Measurements from ENCODE around the gene CCDC93. TPM values are rescaled to one million over a fixed set of nuclear protein-coding genes. Genes with fewer than 3 reads are reported as not detected.

The CCDC93 gene
- total and polyA plus RNA-seq, 4 donors: 36.7 to 64.8 (median 51.7) TPM

DNA sequence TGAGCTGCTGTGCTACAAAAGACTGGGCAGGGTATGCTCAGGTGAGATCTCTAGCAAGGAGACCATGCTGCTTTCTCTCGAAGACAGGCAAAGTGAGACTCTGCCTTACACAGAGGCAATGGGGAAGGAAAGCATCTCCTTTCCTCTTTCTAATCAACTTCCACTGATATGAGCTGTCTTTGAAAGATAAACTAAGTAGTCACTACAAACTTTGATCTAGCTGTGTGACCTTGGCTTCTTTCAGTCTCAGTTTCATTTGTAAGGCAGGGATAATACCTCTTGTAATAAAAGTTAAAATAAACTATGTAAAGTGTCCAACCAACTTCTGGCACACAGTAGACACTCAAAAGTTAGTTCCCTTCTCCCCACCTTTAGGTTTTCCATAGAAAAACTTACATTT is 7.5 kb downstream of the CCDC93 start:
- no peaks in the 10 kb centered on the region for H3K4me1 ChIP-seq (ENCODE audit: control insufficient read depth, insufficient read depth, low read length)
- no peak overlapping the region for H3K4me3 ChIP-seq (ENCODE audit: low read depth, low read length)
- no peak overlapping the region for H3K27ac ChIP-seq (ENCODE audit: low read depth, low read length)
- H3K27me3 ChIP-seq (ENCODE audit: control insufficient read depth, insufficient read depth, low read length): no peaks in the 10 kb centered on the region
- no peak for DNase-seq (ENCODE audit: low read depth in 4 of 6, low spot score in 6 of 6)
- 71% methylated on average over 1 of the region's 1 CpG for WGBS (ENCODE audit: insufficient coverage)
- H3K36me3 ChIP-seq (ENCODE audit: control insufficient read depth, insufficient read depth, low read length): peaks cover 17% of the 10 kb centered on the region
- no peaks in the 10 kb centered on the region for H3K9me3 ChIP-seq (ENCODE audit: control insufficient read depth, insufficient read depth, low read length)

DNA sequence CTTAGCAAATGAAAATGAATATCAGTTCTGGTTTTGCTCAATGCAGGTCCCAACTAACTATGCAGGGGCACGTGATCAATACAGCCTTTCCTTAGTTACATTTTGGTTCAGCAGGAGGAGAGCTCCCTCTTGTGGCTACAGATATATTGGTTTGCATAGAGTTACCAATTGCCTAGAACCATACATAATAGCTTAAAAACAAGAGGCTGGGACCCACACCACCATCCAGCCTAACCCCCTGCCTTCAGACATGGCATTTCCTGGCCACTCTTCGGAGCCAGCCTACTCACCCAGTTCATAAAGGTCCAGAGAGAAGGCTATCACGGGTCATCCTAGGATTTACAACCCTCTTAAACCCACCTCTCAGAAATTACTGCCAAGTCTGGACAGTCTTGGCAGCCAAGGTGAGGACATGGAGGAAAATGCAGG is 10.5 kb downstream of the CCDC93 start:
- Histone ChIP-seq H3K27me3 (ENCODE audit: control insufficient read depth, insufficient read depth, low read length) (no peaks in the 10 kb centered on the region), H3K36me3 (ENCODE audit: control insufficient read depth, insufficient read depth, low read length) (peaks cover 24% of the 10 kb centered on the region), H3K4me3 (ENCODE audit: low read depth, low read length) (no peak overlapping the region), H3K4me1 (ENCODE audit: control insufficient read depth, insufficient read depth, low read length) (no peaks in the 10 kb centered on the region), H3K9me3 (ENCODE audit: control insufficient read depth, insufficient read depth, low read length) (no peaks in the 10 kb centered on the region), H3K27ac (ENCODE audit: low read depth, low read length) (no peak overlapping the region)
- peak; percentile 47 to 95 (median 70) for DNase-seq (ENCODE audit: low read depth in 4 of 6, low spot score in 6 of 6)
- WGBS (ENCODE audit: insufficient coverage): 17% methylated on average over 1 of the region's 3 CpGs

DNA sequence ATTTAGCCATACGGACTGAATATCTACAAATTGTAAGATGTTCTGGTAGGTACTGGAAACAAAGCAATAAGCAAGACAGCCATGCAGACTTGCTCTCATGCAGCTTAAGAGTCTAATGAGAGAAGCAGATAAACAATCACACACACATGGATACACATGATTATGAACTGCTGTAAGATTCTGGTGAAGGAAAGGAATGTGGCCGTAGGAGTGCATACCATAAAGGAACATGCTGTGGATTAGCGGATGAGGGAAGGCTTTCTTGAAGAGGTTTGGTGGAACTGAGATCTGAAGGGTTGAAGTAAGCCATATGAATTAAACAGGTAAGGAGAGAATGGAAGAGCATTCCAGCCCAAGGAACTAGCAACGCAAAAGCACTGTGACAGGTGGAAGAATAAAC is 13.8 kb downstream of the CCDC93 start:
- H3K4me3 ChIP-seq (ENCODE audit: low read depth, low read length): no peak overlapping the region
- H3K9me3 ChIP-seq (ENCODE audit: control insufficient read depth, insufficient read depth, low read length): no peaks in the 10 kb centered on the region
- WGBS (ENCODE audit: insufficient coverage): 87% methylated on average over 3 of the region's 4 CpGs
- peaks cover 17% of the 10 kb centered on the region for H3K36me3 ChIP-seq (ENCODE audit: control insufficient read depth, insufficient read depth, low read length)
- no peak overlapping the region for H3K27ac ChIP-seq (ENCODE audit: low read depth, low read length)
- no peak for DNase-seq (ENCODE audit: low read depth in 4 of 6, low spot score in 6 of 6)
- no peaks in the 10 kb centered on the region for H3K4me1 ChIP-seq (ENCODE audit: control insufficient read depth, insufficient read depth, low read length)
- no peaks in the 10 kb centered on the region for H3K27me3 ChIP-seq (ENCODE audit: control insufficient read depth, insufficient read depth, low read length)

DNA sequence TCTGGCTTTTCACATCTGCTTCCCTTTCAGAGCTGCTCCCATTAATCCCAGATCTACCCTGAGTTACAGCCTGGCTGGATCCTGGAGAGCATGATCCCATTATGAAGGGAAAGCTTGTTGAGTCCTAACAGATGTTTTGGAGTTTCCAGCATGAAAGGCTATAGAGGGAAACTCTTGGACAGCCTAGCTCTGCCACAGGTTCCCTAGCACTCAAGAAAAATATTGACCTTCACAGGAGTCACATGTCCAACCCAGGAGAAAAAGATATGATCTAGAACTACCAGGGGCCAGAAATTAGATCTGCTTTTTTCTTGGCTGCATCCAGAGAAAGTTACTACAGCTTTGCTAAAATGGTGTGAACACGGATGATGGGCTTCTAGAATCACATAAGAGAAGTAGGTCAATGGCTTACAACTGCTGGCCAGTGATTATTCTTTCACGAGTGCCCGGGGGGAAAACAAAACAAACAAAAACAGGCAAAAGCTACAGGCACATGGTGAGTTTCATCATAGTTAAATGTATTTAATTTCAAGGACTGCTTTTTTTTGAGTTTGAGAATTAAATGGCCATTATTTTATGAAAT is 15.9 kb downstream of the CCDC93 start:
- Histone ChIP-seq H3K4me3 (ENCODE audit: low read depth, low read length) (no peak overlapping the region), H3K27me3 (ENCODE audit: control insufficient read depth, insufficient read depth, low read length) (no peaks in the 10 kb centered on the region), H3K36me3 (ENCODE audit: control insufficient read depth, insufficient read depth, low read length) (peaks cover 28% of the 10 kb centered on the region), H3K4me1 (ENCODE audit: control insufficient read depth, insufficient read depth, low read length) (no peaks in the 10 kb centered on the region), H3K27ac (ENCODE audit: low read depth, low read length) (no peak overlapping the region), H3K9me3 (ENCODE audit: control insufficient read depth, insufficient read depth, low read length) (no peaks in the 10 kb centered on the region)
- WGBS (ENCODE audit: insufficient coverage): no CpG with 5 or more reads among the region's 3 CpGs
- no peak for DNase-seq (ENCODE audit: low read depth in 4 of 6, low spot score in 6 of 6)

DNA sequence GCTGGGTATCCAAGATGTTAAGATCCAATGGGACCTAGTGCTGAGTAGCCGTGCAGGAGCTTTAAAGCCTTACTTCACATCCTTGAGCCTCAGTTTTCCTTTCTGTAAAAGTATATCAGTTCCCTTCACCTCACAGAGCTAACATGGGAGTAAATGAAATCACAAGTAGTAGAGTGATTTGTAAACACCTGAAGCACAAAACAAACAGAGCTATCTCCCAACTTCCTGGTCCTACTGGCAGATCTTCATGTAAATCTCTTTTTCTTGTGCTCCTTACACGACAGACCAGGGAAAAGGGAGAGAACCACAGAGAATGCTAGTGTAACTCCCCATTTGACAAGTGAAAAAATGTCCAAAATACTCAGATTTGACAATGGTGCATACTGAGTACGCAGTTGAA is 17.3 kb downstream of the CCDC93 start:
- H3K36me3 ChIP-seq (ENCODE audit: control insufficient read depth, insufficient read depth, low read length): peaks cover 28% of the 10 kb centered on the region
- H3K27ac ChIP-seq (ENCODE audit: low read depth, low read length): no peak overlapping the region
- H3K4me1 ChIP-seq (ENCODE audit: control insufficient read depth, insufficient read depth, low read length): no peaks in the 10 kb centered on the region
- DNase-seq (ENCODE audit: low read depth in 4 of 6, low spot score in 6 of 6): no peak
- no peaks in the 10 kb centered on the region for H3K27me3 ChIP-seq (ENCODE audit: control insufficient read depth, insufficient read depth, low read length)
- no peaks in the 10 kb centered on the region for H3K9me3 ChIP-seq (ENCODE audit: control insufficient read depth, insufficient read depth, low read length)
- H3K4me3 ChIP-seq (ENCODE audit: low read depth, low read length): no peak overlapping the region
- 100% methylated on average over 1 of the region's 3 CpGs for WGBS (ENCODE audit: insufficient coverage)

DNA sequence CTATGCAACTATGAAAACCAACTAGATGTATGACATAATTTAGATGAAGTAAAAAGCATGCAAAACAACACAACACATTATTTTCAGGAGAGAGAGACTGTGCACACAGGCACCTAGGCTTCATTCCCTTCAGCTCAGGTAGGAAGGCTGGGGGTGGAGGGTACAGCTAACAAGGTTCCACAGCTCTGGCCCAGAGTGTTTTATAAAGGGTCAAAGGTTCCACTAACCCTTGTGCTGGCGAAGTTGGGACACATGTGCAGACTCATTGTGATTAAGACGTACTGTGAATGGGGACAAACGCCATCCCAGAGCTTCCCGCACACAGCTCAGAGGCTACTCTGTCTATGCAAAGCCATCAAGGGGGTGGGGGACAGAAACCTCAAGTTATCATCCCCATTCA is 19.1 kb downstream of the CCDC93 start:
- 87% methylated on average over 2 of the region's 4 CpGs for WGBS (ENCODE audit: insufficient coverage)
- Histone ChIP-seq H3K4me3 (ENCODE audit: low read depth, low read length) (no peak overlapping the region), H3K27me3 (ENCODE audit: control insufficient read depth, insufficient read depth, low read length) (no peaks in the 10 kb centered on the region), H3K9me3 (ENCODE audit: control insufficient read depth, insufficient read depth, low read length) (no peaks in the 10 kb centered on the region), H3K4me1 (ENCODE audit: control insufficient read depth, insufficient read depth, low read length) (no peaks in the 10 kb centered on the region), H3K36me3 (ENCODE audit: control insufficient read depth, insufficient read depth, low read length) (peaks cover 24% of the 10 kb centered on the region), H3K27ac (ENCODE audit: low read depth, low read length) (no peak overlapping the region)
- no peak for DNase-seq (ENCODE audit: low read depth in 4 of 6, low spot score in 6 of 6)

DNA sequence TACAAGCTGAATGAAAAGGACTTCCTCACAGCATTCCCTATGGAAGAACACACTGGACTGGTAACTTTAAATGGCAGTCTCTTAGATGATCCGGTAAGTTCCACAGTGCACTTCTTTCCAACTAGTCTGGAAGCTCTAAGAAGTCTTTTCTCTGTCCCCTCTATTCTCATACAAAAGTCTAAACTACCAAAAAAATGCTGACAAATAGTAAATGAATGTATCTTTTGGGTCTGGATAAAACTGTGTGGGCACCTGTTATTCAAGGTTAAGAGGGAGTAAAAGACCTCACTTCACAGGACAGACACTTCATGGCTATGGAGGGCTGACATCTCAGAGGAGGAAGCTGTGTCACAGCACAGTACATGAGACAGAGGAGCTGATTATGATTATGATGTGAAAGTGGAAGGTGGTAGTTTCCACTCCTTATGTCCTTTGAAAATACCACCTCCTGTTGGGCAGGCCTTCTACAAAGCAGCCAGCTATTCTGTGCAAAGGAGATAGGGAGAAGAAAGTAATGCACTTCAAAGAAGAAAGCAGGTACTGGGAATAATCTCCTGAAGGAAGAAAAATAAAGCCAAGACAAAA is 23.9 kb downstream of the CCDC93 start:
- no peak for DNase-seq (ENCODE audit: low read depth in 4 of 6, low spot score in 6 of 6)
- no CpG with 5 or more reads among the region's 1 CpG for WGBS (ENCODE audit: insufficient coverage)
- peaks cover 17% of the 10 kb centered on the region for H3K36me3 ChIP-seq (ENCODE audit: control insufficient read depth, insufficient read depth, low read length)
- H3K27ac ChIP-seq (ENCODE audit: low read depth, low read length): no peak overlapping the region
- no peaks in the 10 kb centered on the region for H3K4me1 ChIP-seq (ENCODE audit: control insufficient read depth, insufficient read depth, low read length)
- no peak overlapping the region for H3K4me3 ChIP-seq (ENCODE audit: low read depth, low read length)
- no peaks in the 10 kb centered on the region for H3K27me3 ChIP-seq (ENCODE audit: control insufficient read depth, insufficient read depth, low read length)
- H3K9me3 ChIP-seq (ENCODE audit: control insufficient read depth, insufficient read depth, low read length): no peaks in the 10 kb centered on the region

DNA sequence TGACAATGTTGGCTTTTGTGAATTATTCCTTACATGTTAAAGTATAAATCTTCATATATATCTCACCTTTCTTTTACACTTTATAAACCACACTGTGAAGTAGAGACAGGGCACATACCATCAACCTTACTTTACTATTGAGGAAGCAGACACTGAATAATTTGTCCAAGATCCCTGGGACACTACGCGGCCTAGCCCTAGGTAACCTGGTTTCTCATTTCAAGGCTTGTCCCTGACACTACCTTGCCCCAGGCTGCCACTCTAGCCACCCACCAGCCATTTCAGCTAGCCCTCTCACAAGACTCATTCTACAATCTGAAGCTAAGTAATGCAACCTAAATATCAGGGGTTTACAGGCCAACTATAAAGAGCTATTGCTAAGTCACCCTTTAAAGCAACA is 26.7 kb downstream of the CCDC93 start:
- no peaks in the 10 kb centered on the region for H3K4me1 ChIP-seq (ENCODE audit: control insufficient read depth, insufficient read depth, low read length)
- H3K4me3 ChIP-seq (ENCODE audit: low read depth, low read length): no peak overlapping the region
- H3K27me3 ChIP-seq (ENCODE audit: control insufficient read depth, insufficient read depth, low read length): no peaks in the 10 kb centered on the region
- H3K36me3 ChIP-seq (ENCODE audit: control insufficient read depth, insufficient read depth, low read length): peaks cover 4% of the 10 kb centered on the region
- WGBS (ENCODE audit: insufficient coverage): 97% methylated on average over 2 of the region's 2 CpGs
- H3K9me3 ChIP-seq (ENCODE audit: control insufficient read depth, insufficient read depth, low read length): no peaks in the 10 kb centered on the region
- H3K27ac ChIP-seq (ENCODE audit: low read depth, low read length): no peak overlapping the region
- DNase-seq (ENCODE audit: low read depth in 4 of 6, low spot score in 6 of 6): no peak

DNA sequence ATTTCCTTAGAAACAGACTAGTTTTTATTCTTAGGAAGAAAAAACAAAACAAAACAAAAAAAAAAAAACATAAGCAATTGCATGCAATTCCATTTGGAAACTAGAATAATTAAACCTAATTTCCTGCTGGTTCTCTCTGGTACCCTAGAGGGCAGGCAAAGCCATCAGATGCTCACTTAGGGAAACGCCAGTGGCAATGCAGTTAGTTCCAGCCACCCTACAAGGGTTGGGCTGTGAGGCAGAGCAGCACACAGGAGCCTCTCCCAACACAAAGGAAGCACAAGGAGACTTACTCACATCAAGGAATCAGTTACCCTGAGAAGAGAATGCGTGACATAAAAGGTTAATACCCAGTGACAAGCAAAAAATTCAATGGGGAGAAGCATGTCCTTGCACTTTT is 28.8 kb downstream of the CCDC93 start:
- no peaks in the 10 kb centered on the region for H3K36me3 ChIP-seq (ENCODE audit: control insufficient read depth, insufficient read depth, low read length)
- peak in 1 of 6 donors; percentile 39 for DNase-seq (ENCODE audit: low read depth in 4 of 6, low spot score in 6 of 6)
- no peak overlapping the region for H3K27ac ChIP-seq (ENCODE audit: low read depth, low read length)
- 33% methylated on average over 1 of the region's 2 CpGs for WGBS (ENCODE audit: insufficient coverage)
- no peaks in the 10 kb centered on the region for H3K4me1 ChIP-seq (ENCODE audit: control insufficient read depth, insufficient read depth, low read length)
- no peak overlapping the region for H3K4me3 ChIP-seq (ENCODE audit: low read depth, low read length)
- H3K9me3 ChIP-seq (ENCODE audit: control insufficient read depth, insufficient read depth, low read length): no peaks in the 10 kb centered on the region
- no peaks in the 10 kb centered on the region for H3K27me3 ChIP-seq (ENCODE audit: control insufficient read depth, insufficient read depth, low read length)

DNA sequence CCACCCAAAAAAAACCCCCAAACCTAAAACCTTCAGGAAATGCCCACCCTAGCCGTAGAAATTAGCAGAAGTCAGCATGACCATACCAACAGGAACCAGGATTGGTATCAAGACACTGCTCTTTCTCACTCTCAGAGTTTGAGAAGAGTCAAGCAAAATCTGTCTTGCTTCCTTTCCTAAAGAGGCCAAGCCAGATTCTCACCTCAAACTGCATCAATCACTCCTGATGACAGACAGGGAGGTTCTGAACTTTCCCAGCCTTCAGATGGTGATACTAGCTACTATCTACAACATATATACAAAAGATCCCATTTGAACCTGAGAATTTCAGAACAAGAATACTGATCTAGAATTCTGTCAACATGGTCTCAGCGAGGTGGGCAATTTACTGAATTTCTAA is 29.7 kb downstream of the CCDC93 start:
- H3K9me3 ChIP-seq (ENCODE audit: control insufficient read depth, insufficient read depth, low read length): no peaks in the 10 kb centered on the region
- H3K36me3 ChIP-seq (ENCODE audit: control insufficient read depth, insufficient read depth, low read length): peaks cover under 1% of the 10 kb centered on the region
- no peaks in the 10 kb centered on the region for H3K27me3 ChIP-seq (ENCODE audit: control insufficient read depth, insufficient read depth, low read length)
- DNase-seq (ENCODE audit: low read depth in 4 of 6, low spot score in 6 of 6): no peak
- WGBS (ENCODE audit: insufficient coverage): 100% methylated on average over 1 of the region's 2 CpGs
- H3K4me3 ChIP-seq (ENCODE audit: low read depth, low read length): no peak overlapping the region
- no peak overlapping the region for H3K27ac ChIP-seq (ENCODE audit: low read depth, low read length)
- no peaks in the 10 kb centered on the region for H3K4me1 ChIP-seq (ENCODE audit: control insufficient read depth, insufficient read depth, low read length)
